Activated T-helper 1 cell treated with anti-CD3 and anti-CD28 coated beads, Interleukin-12 subunit alpha, Interleukin-12 subunit beta, Interleukin-2, Interleukin-4 antibody, amounts not matched to agents 30 ng/mL and 10 ng/mL and 1 ng/mL, durations not matched to agents 14 hours and 24 hours and 36 hours (primary cell): ENCODE measurements around the gene ZNF138. TPM values are rescaled to one million over a fixed set of nuclear protein-coding genes. Genes with fewer than 3 reads are reported as not detected.
A peak's percentile ranks its signal among the peaks of the same experiment; 100 is the strongest.
"Not testable (repeated sequence)": the region's sequence is repeated elsewhere in the genome, so short reads cannot be mapped to it uniquely, and the experiment has no call there.

ENCODE experiments used
- DNase-seq: peaks from one replicate; pipeline ENCODE4 v3.0.0; 2021; ENCODE audit warnings: low spot score
- H3K27ac Mint-ChIP-seq: one replicate; pipeline ENCODE4 v1.8.0; 2021; ENCODE audit warnings: mild to moderate bottlenecking, mixed read lengths
- H3K27me3 Mint-ChIP-seq: one replicate; pipeline ENCODE4 v1.8.0; 2022; ENCODE audit warnings: mild to moderate bottlenecking, moderate library complexity, mixed read lengths; ENCODE audit not compliant: insufficient read depth
- H3K36me3 Mint-ChIP-seq: one replicate; pipeline ENCODE4 v1.8.0; 2021; ENCODE audit warnings: low read depth, mixed read lengths
- H3K4me1 Mint-ChIP-seq: one replicate; pipeline ENCODE4 v1.8.0; 2021; ENCODE audit warnings: low read depth, mixed read lengths
- H3K4me3 Mint-ChIP-seq: one replicate; pipeline ENCODE4 v1.8.0; 2021; ENCODE audit warnings: mild to moderate bottlenecking, moderate library complexity, mixed read lengths
- H3K9me3 Mint-ChIP-seq: one replicate; pipeline ENCODE4 v1.8.0; 2021; ENCODE audit warnings: mixed read lengths
- intact Hi-C: fragments of 100-400 bp; cut with micrococcal nuclease; formaldehyde crosslinking; loops from one replicate; pipeline ENCODE4 v1.15.1; 2024
- total RNA-seq: library from RNA; stranded (reverse); gene quantifications from 2 replicates; pipeline ENCODE4 v1.2.3, GENCODE V29; 2022

Gene ZNF138
- total RNA-seq, result 7.7 and 7.9 TPM in 2 replicates

- peak within 1 kb of the TSS; percentile 98 for H3K4me3 Mint-ChIP-seq
- peak; percentile 90 for DNase-seq
- peaks cover 21% of the 10 kb centered on the region for H3K4me1 Mint-ChIP-seq
- H3K36me3 Mint-ChIP-seq, result peaks cover 25% of the 10 kb centered on the region
- peaks cover 4% of the 10 kb centered on the region for H3K9me3 Mint-ChIP-seq
- H3K27ac Mint-ChIP-seq, result peak within 1 kb of the TSS; percentile 98
- intact Hi-C loops, result loop anchor here (1.0 to 5.0 kb wide), 8 partner anchors 93 to 578 kb away; partner anchors contain the start of genes ERV3-1, ZNF107, ZNF273 and ZNF680
- no peaks in the 10 kb centered on the region for H3K27me3 Mint-ChIP-seq
Observed at GRCh38 chr7:64794171-64794844, at the start of gene ZNF138. Gene ZNF138 (plus strand): TSS chr7:64794428. CDS start chr7:64794569, 141 bp downstream.

GRCh38 chr7:64744680-64745079, 49.5 kb upstream of the ZNF138 start:
- no peak for DNase-seq
- Mint-ChIP-seq H3K9me3 (peaks cover 22% of the 10 kb centered on the region), H3K36me3 (no peaks in the 10 kb centered on the region), H3K4me1 (no peaks in the 10 kb centered on the region), H3K4me3 (no peak overlapping the region), H3K27me3 (no peaks in the 10 kb centered on the region), H3K27ac (no peak overlapping the region)
- intact Hi-C loops, result no loop called here

GRCh38 chr7:64747802-64748201, 46.4 kb upstream of the ZNF138 start:
- Mint-ChIP-seq H3K27me3 (peaks cover 2% of the 10 kb centered on the region), H3K4me3 (no peak overlapping the region), H3K27ac (no peak overlapping the region), H3K36me3 (no peaks in the 10 kb centered on the region), H3K4me1 (no peaks in the 10 kb centered on the region), H3K9me3 (peaks cover 23% of the 10 kb centered on the region)
- intact Hi-C loops, result no loop called here
- no peak for DNase-seq

- no peak for DNase-seq
- H3K4me3 Mint-ChIP-seq, result no peak overlapping the region
- intact Hi-C loops, result no loop called here
- no peaks in the 10 kb centered on the region for H3K4me1 Mint-ChIP-seq
- H3K36me3 Mint-ChIP-seq, result no peaks in the 10 kb centered on the region
- H3K9me3 Mint-ChIP-seq, result peaks cover 30% of the 10 kb centered on the region
- peaks cover 2% of the 10 kb centered on the region for H3K27me3 Mint-ChIP-seq
- H3K27ac Mint-ChIP-seq, result no peak overlapping the region
Observed at GRCh38 chr7:64753032-64753431, 41.2 kb upstream of the ZNF138 start.

GRCh38 chr7:64755865-64756264, 38.4 kb upstream of the ZNF138 start:
- no peak for DNase-seq
- intact Hi-C loops, result no loop called here
- H3K9me3 Mint-ChIP-seq, result peaks cover 30% of the 10 kb centered on the region
- H3K36me3 Mint-ChIP-seq, result no peaks in the 10 kb centered on the region
- peaks cover 2% of the 10 kb centered on the region for H3K27me3 Mint-ChIP-seq
- H3K4me3 Mint-ChIP-seq, result no peak overlapping the region
- H3K4me1 Mint-ChIP-seq, result no peaks in the 10 kb centered on the region
- no peak overlapping the region for H3K27ac Mint-ChIP-seq

GRCh38 chr7:64758151-64758550, 36.1 kb upstream of the ZNF138 start:
- Mint-ChIP-seq H3K36me3 (no peaks in the 10 kb centered on the region), H3K27ac (no peak overlapping the region), H3K4me1 (no peaks in the 10 kb centered on the region), H3K27me3 (no peaks in the 10 kb centered on the region), H3K9me3 (peaks cover 15% of the 10 kb centered on the region), H3K4me3 (no peak overlapping the region)
- no peak for DNase-seq
- intact Hi-C loops, result no loop called here

- Mint-ChIP-seq H3K4me1 (no peaks in the 10 kb centered on the region), H3K27ac (no peak overlapping the region), H3K36me3 (no peaks in the 10 kb centered on the region), H3K9me3 (peaks cover 8% of the 10 kb centered on the region), H3K4me3 (no peak overlapping the region), H3K27me3 (no peaks in the 10 kb centered on the region)
- intact Hi-C loops, result no loop called here
- no peak for DNase-seq
Observed at GRCh38 chr7:64768824-64769223, 25.4 kb upstream of the ZNF138 start.

- Mint-ChIP-seq H3K4me1 (no peaks in the 10 kb centered on the region), H3K27ac (no peak overlapping the region), H3K4me3 (no peak overlapping the region), H3K36me3 (no peaks in the 10 kb centered on the region), H3K9me3 (peaks cover 13% of the 10 kb centered on the region), H3K27me3 (no peaks in the 10 kb centered on the region)
- DNase-seq, result no peak
- intact Hi-C loops, result no loop called here
Observed at GRCh38 chr7:64774204-64774842, 19.9 kb upstream of the ZNF138 start.

GRCh38 chr7:64775289-64775688, 18.9 kb upstream of the ZNF138 start:
- H3K4me3 Mint-ChIP-seq, result no peak overlapping the region
- intact Hi-C loops, result no loop called here
- no peak for DNase-seq
- H3K27ac Mint-ChIP-seq, result no peak overlapping the region
- no peaks in the 10 kb centered on the region for H3K27me3 Mint-ChIP-seq
- no peaks in the 10 kb centered on the region for H3K4me1 Mint-ChIP-seq
- peaks cover 16% of the 10 kb centered on the region for H3K9me3 Mint-ChIP-seq
- no peaks in the 10 kb centered on the region for H3K36me3 Mint-ChIP-seq

GRCh38 chr7:64784842-64785241, 9.4 kb upstream of the ZNF138 start:
- H3K36me3 Mint-ChIP-seq, H3K27ac Mint-ChIP-seq, H3K4me3 Mint-ChIP-seq, intact Hi-C loops, H3K4me1 Mint-ChIP-seq, DNase-seq, H3K27me3 Mint-ChIP-seq: not testable (repeated sequence)
- peaks cover 30% of the 10 kb centered on the region for H3K9me3 Mint-ChIP-seq

GRCh38 chr7:64787295-64787694, 6.9 kb upstream of the ZNF138 start:
- Mint-ChIP-seq H3K4me3 (no peak overlapping the region), H3K36me3 (no peaks in the 10 kb centered on the region), H3K27me3 (no peaks in the 10 kb centered on the region), H3K9me3 (peaks cover 23% of the 10 kb centered on the region), H3K4me1 (no peaks in the 10 kb centered on the region), H3K27ac (no peak overlapping the region)
- DNase-seq, result no peak
- intact Hi-C loops, result no loop called here

GRCh38 chr7:64789241-64789640, 5.0 kb upstream of the ZNF138 start:
- H3K4me3 Mint-ChIP-seq, DNase-seq, intact Hi-C loops, H3K27ac Mint-ChIP-seq, H3K4me1 Mint-ChIP-seq, H3K27me3 Mint-ChIP-seq, H3K36me3 Mint-ChIP-seq: not testable (repeated sequence)
- H3K9me3 Mint-ChIP-seq, result peaks cover 23% of the 10 kb centered on the region

GRCh38 chr7:64793106-64793755, 997 bp upstream of the ZNF138 start:
- H3K36me3 Mint-ChIP-seq, result peaks cover 17% of the 10 kb centered on the region
- H3K4me3 Mint-ChIP-seq, result no peak overlapping the region
- peaks cover 4% of the 10 kb centered on the region for H3K9me3 Mint-ChIP-seq
- H3K27me3 Mint-ChIP-seq, result no peaks in the 10 kb centered on the region
- DNase-seq, result no peak
- no peak overlapping the region for H3K27ac Mint-ChIP-seq
- H3K4me1 Mint-ChIP-seq, result peaks cover 21% of the 10 kb centered on the region
- intact Hi-C loops, result loop anchor here (5.0 kb wide), 1 partner anchor 94 kb away; no protein-coding TSS in a partner anchor
